Hematopoietic multipotent progenitor cell (in vitro differentiated cells): ENCODE measurements around the gene GLIPR1L1. TPM values are rescaled to one million over a fixed set of nuclear protein-coding genes. Genes with fewer than 3 reads are reported as not detected.

ENCODE experiments used
- total RNA-seq: library from RNA; depleted of rRNA; stranded (reverse); fragments of >200 nt; gene quantifications from one replicate; pipeline ENCODE4 v1.2.3, GENCODE V29; 2012

Gene GLIPR1L1
- total RNA-seq, 1 donor, result not detected

Other genes with a start within 250 kb of the GLIPR1L1 start
- gene KCNC2, start 124.8 kb upstream of the GLIPR1L1 start, total RNA-seq, result not detected
- 11.8 TPM for gene CAPS2, start 4.3 kb upstream of the GLIPR1L1 start, total RNA-seq
- gene GLIPR1L2, start 56.4 kb downstream of the GLIPR1L1 start, total RNA-seq, result 0.27 TPM
- gene GLIPR1, start 146.1 kb downstream of the GLIPR1L1 start, total RNA-seq, result 76.7 TPM
- 10.0 TPM for gene KRR1, start 176.9 kb downstream of the GLIPR1L1 start, total RNA-seq